NCI-H510A (cell line): ENCODE results near the gene NF1.
"Not testable (repeated sequence)": the region's sequence is repeated elsewhere in the genome, so short reads cannot be mapped to it uniquely, and the experiment has no call there.

ENCODE experiments used
- DNase-seq: peaks from one replicate; lab custom pipeline; 2025; lab: John Stamatoyannopoulos, UW

The NF1 gene

GRCh38 chr17:31329221-31329620, 234.4 kb downstream of the NF1 start:
- no peak for DNase-seq

GRCh38 chr17:31339906-31340661, 245.3 kb downstream of the NF1 start:
- DNase-seq = no peak

- DNase-seq = not testable (repeated sequence)
These were observed 250.5 kb downstream of the NF1 start for GRCh38 chr17:31345191-31345747.

GRCh38 chr17:31349454-31349853, 254.7 kb downstream of the NF1 start:
- DNase-seq = no peak

GRCh38 chr17:31355935-31356334, 261.2 kb downstream of the NF1 start:
- DNase-seq = no peak

- no peak for DNase-seq
These were observed 262.3 kb downstream of the NF1 start for GRCh38 chr17:31357091-31357490.

GRCh38 chr17:31357839-31358394, 263.1 kb downstream of the NF1 start:
- peak; percentile 24 for DNase-seq

GRCh38 chr17:31364012-31364411, 269.2 kb downstream of the NF1 start:
- DNase-seq = no peak

- DNase-seq = no peak
These were observed 271.3 kb downstream of the NF1 start for GRCh38 chr17:31366088-31366487.

GRCh38 chr17:31369266-31369665, 274.5 kb downstream of the NF1 start:
- no peak for DNase-seq

GRCh38 chr17:31371511-31372097, 276.8 kb downstream of the NF1 start:
- no peak for DNase-seq

GRCh38 chr17:31373150-31374093, 278.6 kb downstream of the NF1 start:
- no peak for DNase-seq

GRCh38 chr17:31374094-31374447, 279.3 kb downstream of the NF1 start:
- DNase-seq = no peak

- no peak for DNase-seq
These were observed 279.7 kb downstream of the NF1 start for GRCh38 chr17:31374503-31374902.

GRCh38 chr17:31378638-31379037, 283.9 kb downstream of the NF1 start:
- DNase-seq = no peak

GRCh38 chr17:31379597-31380205, 284.9 kb downstream of the NF1 start:
- DNase-seq = no peak

- DNase-seq = no peak
These were observed 286.4 kb downstream of the NF1 start for GRCh38 chr17:31381165-31381668.

GRCh38 chr17:31382668-31383275, 288.0 kb downstream of the NF1 start:
- DNase-seq = not testable (repeated sequence)

GRCh38 chr17:31383488-31383887, 288.7 kb downstream of the NF1 start:
- not testable (repeated sequence) for DNase-seq

- no peak for DNase-seq
These were observed 290.9 kb downstream of the NF1 start for GRCh38 chr17:31385428-31386285.
